Posterior cingulate gyrus (tissue), 11 donors: ENCODE measurements around the gene CASK.

Experiments
- DNase-seq, 10 donors: peaks; one replicate each; pipeline versions ENCODE4 v3.0.0 to v3.0.0-alpha.2; 2020 to 2021; ENCODE audit warnings: mixed read lengths in 3 of 10
- intact Hi-C: fragments of 100-400 bp; cut with DNase I; formaldehyde crosslinking; loops from one replicate; pipeline ENCODE4 v1.15.1; 2023

The CASK gene

DNA sequence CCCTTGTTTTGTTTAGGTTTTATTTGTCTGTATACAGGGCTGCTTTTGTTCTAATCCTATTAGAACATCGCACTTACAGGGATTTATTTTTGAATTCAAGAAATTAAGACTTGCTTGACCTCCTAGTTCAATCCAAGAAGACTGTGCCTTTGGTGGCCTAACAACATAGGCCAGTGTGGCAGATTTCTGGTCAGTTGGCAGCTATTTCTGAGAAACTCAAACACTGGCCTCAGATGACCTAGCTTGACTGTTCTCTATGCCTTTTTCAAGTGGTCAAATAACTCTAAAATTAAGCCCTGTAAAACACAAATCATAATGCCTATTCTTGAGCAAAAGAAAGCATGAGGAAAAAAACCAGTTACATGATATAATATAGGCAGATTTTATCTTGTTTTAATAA, 323.8 kb downstream of the CASK start:
- intact Hi-C loops: no loop called here
- no peak for DNase-seq

DNA sequence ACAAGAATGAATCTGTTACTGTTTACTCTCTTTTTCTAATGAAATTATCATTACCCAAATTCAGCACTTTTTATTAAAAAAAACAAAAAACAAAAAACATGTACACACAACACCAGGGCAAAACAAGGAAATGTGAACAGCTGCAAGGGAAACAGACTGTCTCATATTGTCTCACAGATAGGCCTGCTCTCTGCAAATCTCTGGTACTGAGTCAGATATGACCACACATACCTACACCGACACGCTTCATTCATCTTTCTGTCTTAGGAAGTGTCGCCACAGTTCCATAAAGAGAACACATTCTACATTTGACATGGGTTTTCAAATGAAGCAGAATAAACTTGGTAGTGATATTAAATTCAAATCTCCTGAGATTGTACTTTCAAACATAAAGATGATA, 326.8 kb downstream of the CASK start:
- no peak for DNase-seq
- intact Hi-C loops: no loop called here

DNA sequence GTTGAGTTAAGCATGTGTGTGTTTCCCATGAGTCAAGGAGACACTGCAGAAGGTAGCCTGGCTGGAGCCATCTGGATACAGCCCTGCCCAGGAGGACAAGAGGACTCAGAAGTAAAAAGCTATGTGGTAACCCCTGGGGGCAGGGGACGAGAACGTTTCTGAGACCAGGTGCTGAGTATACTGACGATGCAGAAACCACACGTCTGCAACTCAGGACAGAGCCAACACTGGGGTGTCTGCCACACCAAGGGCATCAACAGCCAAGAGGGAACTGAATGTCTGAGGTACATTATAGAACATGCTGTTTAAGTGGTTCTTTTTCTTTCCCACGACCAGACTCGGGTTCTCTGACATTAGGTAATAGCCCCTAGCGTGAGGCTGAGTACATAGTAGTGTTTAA, 328.7 kb downstream of the CASK start:
- no peak for DNase-seq

DNA sequence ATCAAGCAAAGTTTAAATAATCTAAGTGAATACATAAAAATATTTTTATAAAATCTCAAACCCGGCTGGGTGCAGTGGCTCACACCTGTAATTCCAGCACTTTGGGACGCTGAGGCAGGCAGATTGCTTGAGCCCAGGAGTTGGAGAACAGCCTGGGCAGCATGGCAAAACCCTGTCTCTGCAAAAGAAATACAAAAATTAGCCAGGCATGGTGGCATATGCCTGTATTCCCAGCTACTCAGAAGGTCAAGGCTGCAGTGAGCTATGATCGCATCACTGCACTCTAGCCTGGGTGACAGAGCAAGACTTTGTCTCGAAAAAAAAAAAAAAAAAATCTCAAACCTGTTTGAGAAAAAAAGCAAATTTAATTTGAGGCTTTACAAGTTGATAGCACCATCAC, 331.4 kb downstream of the CASK start:
- intact Hi-C loops: no loop called here
- DNase-seq: no peak

More for the DNA sequence above, 328.7 kb downstream of the CASK start:
- intact Hi-C loops: no loop called here

DNA sequence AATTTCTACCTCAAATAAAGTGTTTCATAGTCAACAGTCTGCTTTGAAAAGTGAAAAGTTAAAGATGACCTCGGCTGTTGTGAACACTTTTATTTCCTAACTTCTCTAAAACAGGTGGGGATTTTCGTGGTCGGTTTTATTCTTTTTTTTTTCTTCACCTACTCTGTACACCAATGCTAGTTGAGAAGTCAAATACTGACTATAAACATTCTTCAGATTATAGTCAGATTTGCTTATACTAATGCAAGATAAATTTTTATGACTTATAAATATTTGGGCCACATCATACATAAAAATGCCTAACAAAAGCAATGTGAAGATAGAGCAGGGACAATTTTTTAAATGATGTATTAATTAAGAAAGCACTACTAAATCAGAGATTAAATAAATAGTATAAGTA, 332.7 kb downstream of the CASK start:
- intact Hi-C loops: no loop called here
- no peak for DNase-seq

DNA sequence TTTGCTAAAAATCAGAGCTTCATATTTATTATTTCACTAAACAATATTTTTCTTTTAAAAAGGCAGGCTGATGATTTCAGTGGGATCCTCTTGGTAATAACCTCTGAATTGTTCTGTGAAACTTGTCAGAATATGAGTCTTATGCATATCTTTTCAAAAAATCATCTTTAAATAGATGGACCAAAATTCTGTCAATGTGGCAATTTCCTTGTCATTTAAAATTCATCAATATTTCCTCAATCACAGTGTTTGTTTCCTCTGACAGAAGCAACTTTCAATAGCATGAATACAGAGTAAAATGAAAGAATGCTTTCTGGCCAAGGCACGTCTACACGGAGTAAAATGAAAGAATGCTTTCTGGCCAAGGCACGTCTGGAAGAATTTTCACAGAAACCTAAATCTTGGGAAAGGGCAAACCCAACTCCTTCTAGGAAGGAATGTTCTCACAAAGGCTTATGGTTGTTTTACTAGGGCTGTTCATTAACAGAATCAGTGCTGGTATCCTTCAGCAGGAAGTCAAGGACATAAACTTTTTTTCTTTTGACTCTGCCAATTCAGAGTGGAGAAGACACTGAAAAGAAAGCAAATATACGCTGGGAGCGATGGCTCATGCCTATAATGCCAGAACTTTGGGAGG, 333.6 kb downstream of the CASK start:
- no peak for DNase-seq
- intact Hi-C loops: no loop called here

DNA sequence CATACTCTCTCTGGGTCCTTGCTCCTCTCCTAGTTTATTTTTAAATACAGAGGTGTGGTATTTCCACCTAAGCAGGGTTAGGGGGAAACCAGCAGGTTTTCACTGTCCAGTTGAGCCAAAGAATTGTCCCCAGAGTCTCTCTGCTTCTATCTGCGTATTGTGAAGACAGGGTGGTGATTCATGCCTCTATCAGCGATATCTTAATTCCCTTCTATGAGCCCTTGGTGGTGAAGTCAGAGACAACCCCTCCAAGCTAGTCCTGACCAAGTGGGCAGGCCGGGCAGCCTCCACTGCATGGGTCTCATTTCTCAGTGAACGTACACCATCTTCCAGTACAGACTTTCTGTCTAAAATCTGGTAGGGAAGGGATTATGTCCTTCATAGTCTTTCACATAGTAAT, 335.1 kb downstream of the CASK start:
- intact Hi-C loops: no loop called here

DNA sequence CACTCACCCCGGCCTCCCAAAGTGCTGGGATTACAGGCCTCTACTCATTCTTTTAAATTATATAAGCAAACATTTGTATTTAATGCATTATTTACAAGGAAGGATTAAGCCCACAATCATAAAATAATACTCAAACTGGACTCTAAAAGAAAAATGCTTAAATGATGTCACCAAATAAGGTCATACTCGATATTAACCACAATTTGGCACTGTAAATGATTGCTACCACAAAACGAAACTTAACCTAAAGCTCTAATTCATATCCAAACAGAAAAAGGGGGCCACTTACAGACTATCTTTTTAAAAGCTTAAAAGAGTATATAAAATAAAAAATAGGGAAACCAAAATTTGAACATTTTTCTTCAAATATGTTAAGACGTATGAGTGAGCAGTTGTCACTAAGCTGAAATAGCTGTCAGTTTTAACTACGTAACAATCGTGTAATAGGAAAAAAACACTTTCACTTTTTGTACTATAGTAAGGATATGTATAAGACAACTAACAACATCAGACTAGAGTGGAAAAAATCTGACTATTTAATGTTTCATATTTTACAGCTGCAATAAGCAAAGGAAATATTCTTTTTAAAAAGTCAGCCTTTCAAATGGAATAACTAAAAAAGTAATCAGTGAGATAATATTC, 342.8 kb downstream of the CASK start:
- no peak for DNase-seq
- intact Hi-C loops: no loop called here

More for the DNA sequence above, 335.1 kb downstream of the CASK start:
- DNase-seq: no peak

DNA sequence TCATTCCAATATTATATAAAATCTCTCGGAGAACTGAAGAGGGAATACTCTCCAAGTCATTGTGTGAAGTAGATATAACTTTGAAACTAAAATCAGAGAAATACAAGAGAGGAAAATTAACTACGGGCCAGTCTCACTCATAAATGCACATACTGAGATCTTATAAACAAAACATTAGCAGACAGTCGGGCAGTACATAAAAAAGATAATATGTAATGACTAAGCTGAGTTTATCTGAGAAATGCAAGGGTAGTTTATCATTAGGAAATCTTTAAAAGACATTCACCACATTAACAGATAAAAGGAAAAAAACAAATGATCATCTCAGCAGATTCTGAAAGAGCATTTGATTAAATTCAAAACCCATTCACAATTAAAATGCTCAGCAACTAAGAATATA, 359.5 kb downstream of the CASK start:
- no peak for DNase-seq
- intact Hi-C loops: no loop called here

DNA sequence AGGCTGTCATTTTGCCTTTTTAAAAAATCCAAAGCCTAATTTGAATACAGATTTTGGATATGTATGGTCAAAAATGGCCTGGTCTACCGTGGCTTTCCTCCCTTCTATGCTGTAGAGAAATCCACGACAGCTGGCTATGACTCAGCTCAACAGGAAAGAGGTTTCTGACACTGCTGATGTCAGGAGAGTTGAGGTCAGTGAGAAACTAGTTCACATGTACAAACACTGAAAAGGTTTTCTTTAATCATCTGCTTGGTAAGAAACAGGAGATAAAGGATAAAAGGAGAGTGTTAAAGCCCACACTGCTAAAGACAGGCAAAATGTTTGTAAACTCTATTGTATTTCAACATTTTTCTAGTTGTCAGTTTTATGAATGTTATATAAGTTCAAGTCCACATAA, 362.3 kb downstream of the CASK start:
- DNase-seq: no peak
- intact Hi-C loops: no loop called here

DNA sequence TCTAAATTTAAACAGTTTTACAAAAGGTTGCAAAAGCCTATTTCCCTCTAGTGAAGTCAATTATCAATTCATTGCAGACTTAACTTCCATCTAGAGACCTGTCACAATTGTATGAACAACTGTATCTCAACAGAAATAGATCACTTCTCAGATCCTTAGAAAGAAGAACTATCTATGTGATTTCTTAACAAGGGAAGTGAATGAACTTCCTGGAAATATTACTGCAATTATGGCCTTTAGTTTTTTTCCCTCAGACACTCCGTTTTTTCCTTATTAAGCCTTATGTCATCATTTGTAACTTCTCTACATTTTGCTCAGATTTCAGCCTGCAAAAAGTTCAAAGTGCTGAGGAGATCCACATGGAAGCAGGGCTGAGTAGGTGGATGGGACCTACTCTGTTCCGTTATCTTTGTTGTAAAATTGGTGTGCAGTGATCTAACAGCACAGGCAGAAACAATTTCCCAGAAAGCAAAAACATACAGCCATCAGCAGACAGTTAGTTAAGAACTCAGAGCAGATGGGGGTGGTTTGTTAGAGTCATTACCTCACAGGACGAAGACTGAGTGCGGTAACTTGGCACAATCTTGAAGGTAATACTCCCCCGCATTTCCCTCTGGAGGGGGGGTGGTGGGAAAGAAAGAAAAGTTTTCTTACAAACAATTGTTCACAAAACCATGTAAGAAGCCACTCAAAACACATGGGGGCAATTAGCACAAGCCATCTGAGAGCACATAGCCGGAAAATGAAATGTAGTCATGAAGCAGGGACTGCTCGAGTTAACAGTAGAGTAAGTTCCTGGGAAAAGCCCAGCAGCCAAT, 363.9 kb downstream of the CASK start:
- intact Hi-C loops: loop anchor here (10.0 kb wide), 2 partner anchors 175 to 205 kb away; no protein-coding TSS in a partner anchor
- no peak for DNase-seq

DNA sequence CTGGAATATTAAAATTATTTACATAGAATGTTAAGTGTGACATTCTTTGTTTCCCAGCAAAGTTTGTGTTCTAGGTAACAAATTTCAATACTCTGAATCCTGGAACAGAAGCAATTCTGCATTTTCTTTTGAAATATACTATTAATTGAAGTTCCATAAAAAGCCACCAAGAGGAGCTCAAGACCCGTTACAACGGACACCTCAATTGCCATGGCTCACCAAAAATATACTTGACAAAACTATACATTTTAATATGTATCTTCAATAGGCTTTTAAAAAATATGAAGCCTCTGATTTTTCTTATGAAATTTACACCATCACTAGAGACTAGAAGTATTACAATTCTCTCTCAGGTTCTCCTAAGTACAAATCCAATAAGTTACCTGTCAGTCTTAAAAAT, 364.8 kb downstream of the CASK start:
- intact Hi-C loops: loop anchor here (10.0 kb wide), 2 partner anchors 176 to 206 kb away; no protein-coding TSS in a partner anchor
- DNase-seq: no peak

DNA sequence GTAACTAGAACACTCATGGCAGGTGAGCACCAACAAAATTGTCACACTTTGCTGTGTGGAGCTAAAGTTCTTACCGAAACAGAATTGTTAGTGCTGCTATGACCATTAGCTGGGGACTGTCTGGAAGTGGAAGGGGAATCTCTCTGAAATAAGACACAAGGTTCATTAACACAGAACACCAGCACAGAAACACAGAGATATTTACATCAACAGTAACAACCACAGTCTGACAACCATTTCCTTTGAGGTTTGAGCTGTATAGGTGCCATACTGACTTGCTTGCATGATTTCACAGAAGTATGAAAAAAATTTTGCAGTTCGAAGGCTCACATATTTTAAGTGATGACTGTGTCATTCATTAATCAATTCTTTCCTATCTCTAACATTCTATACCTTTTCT, 366.4 kb downstream of the CASK start:
- no peak for DNase-seq
- intact Hi-C loops: loop anchor here (10.0 kb wide), 2 partner anchors 178 to 208 kb away; no protein-coding TSS in a partner anchor

DNA sequence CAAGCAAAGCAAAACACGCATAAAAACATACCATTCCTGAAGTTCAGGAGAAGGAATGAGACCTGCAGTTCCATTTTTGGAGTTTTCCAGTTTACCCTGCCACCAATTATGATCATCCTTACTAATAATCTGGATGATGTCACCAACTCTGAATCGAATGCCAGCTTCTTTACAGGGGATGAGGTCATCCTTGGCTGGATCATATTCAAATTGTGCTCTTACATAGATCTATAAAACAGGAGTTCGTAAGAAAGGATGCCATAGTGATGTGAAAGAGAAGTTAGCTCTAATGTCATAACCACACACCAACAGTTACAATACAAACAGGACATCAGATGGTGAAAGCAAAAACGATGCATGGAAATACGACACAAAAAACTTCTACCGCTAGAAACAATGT, 369.7 kb downstream of the CASK start:
- intact Hi-C loops: loop anchor here (10.0 kb wide), 2 partner anchors 181 to 211 kb away; no protein-coding TSS in a partner anchor
- no peak for DNase-seq

DNA sequence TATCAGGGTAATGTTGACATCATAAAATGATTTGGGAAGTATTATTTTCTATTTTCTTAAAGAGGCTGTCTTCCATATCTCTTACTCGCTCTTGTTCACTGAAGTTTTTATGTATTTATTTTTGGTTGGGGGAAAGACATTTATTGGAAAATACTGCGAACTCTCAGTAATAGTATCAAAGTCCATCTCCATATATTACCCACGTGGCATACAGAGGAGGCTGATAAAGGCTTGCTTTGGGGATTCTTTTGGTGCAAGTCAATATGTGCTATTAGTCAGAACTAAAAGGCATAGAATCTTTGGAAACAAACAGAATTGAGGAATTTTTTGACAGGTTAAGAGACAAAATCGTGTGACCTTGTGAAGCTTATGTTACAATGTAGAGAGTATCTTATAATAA, 374.9 kb downstream of the CASK start:
- no peak for DNase-seq
- intact Hi-C loops: no loop called here

DNA sequence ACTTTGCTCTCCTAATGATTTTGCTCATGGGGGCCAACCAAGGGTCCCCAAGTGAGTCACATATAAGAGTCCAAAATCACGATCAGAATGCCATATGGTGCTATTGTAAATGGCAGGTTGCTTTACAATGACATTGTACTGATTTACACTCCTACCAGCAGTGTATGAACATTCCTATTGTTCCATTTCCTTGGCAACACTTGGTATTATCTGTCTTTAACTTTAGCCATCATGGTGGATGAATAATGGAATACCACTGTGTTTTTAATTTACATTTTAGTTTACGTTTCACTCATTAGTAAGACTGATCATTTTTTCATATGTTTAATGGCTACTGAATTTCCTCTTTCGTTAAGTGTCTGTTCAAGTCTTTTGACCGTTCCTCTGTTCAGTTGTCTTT, 379.7 kb downstream of the CASK start:
- no peak for DNase-seq
- intact Hi-C loops: no loop called here

DNA sequence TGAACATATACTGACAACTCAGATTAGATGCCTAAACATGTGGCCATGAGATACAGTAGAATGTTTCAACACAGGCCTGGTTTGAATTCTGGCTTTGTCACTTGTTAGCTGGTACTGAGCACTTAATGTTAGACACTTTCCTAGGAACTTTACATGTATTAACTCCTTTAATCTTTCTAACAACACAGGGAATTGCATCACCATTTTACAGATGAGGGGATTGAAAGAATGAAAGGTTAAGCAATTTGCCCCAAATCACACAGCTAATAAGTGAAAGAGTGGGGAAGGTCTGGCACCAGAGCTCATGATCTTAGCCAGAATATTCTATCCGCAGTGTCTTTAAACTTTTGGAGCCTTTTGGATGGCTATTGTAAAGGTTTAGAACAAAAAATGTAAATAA, 380.3 kb downstream of the CASK start:
- no peak for DNase-seq
- intact Hi-C loops: no loop called here

DNA sequence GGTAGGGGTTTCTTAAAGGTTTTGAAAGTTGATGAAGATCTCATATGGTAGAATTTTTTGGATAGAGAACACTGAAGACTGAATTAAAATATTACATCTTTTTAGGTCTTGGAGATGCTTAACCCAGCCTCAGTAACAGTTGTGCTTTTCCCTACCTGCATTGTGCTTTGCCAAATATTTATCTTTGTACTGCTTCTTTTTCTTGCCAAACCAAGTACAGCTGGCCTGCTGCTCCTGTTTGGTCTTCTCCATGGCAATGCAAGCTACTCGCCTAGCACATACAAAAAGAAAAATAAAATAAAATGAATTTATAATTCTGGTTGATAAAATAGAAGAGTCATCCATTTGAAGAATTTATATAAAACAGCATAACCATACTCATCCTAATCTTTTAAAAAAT, 380.8 kb downstream of the CASK start:
- no peak for DNase-seq
- intact Hi-C loops: no loop called here

DNA sequence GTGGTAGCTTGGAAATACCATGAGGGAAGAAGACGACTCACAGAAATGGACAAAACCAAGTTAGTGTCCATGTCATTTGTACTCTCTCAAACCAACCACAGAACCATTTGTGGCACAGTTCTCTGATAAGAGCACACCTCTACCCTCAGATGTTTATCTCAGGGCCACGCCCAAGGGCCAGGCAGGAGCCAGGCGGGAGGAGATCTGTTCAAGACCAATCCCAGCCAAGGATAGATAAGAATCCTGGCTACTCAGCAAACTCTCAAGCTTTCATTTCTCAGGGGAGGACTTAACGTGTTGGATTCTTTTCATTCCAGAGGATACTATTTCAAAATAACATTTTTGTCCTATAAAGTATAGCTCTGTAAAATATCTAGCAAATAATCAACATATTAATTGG, 381.2 kb downstream of the CASK start:
- DNase-seq: no peak
- intact Hi-C loops: no loop called here

DNA sequence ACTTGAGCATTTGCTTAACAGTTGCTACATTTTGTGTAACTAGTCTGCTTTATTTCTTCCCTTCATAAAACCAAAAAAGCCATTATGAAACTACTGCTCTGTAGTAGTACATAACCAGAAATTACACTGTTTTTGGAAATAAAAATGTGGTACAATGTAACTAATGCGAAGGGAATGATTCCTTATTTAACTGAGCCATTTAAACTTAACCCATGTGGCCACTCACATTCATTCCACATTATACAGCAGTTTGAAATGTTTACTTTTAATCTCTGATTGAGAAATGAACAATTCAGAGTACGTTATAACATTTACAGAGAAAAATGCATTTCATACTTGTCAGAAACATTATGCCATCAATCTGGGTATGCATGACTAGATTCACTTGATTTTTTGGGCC, 382.0 kb downstream of the CASK start:
- DNase-seq: no peak
- intact Hi-C loops: no loop called here

DNA sequence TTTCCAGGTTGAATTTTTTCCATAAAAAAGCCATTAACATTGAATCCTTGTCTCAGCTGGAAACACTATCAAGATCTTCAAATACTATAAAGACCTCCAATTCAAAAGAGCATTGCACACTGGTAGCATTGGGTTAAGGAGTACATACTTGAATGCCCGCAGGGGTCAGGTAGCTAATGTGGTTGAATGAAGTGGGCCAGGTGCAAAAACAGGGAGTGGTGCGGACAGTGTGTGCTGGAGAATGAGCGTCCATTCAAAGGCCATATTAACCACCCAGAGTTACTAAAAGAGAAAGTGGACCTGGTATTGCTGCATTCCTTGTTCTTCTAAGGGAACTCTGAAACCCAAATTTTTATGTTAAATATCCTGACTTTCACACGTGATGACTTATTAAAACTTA, 384.6 kb downstream of the CASK start:
- intact Hi-C loops: no loop called here
- DNase-seq: no peak

DNA sequence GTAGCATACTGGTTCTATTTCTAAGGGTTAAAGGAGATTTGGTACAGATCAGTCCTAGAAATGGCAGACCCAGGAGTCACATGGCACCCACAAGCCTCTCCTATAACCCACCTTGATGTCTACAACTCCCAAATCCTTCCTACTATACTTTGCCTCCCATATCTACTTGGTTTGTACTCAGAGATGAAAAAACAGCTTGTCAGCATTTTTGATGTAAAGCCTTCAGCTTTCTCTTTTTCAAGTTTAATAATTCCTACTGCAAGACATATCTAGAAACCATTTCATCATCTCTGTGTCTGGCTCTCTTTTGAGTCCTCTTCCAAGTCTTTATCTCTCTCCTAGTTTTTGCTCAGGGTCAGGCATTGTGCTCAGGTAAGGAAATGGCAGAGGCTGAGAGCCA, 393.3 kb downstream of the CASK start:
- DNase-seq: no peak

More for the DNA sequence above, 393.3 kb downstream of the CASK start:
- intact Hi-C loops: no loop called here
